H1 (cell line): ENCODE data around the gene PDK2. TPM values are rescaled to one million over a fixed set of nuclear protein-coding genes. Genes with fewer than 3 reads are reported as not detected.

Experiments
- CTCF ChIA-PET: fragments of 300-600 bp; sonication (Branson Sonifier 250); formaldehyde crosslinking; loops from one replicate; lab custom pipeline; 2021; ENCODE audit not compliant: partially characterized antibody; lab: Charles Lee
- POLR2A ChIA-PET: fragments of 300-600 bp; sonication (Branson Sonifier 250); formaldehyde crosslinking; loops from one replicate; lab custom pipeline; 2021; ENCODE audit warnings: inconsistent platforms; ENCODE audit not compliant: partially characterized antibody; lab: Charles Lee
- DNase-seq, 2 experiments: peaks; one replicate each; pipeline versions ENCODE4 v3.0.0 to v3.0.0-alpha.2; 2010 to 2022; ENCODE audit warnings: low spot score in 2 of 2, low read depth in 1 of 2, mixed read lengths in 1 of 2
- FAIRE-seq: peaks from 2 replicates; lab custom pipeline; 2011; peaks lifted over from hg19 to GRCh38; lab: Jason Lieb, UNC
- H2AFZ ChIP-seq: 2 replicates; pipeline ENCODE4 v1.8.1; 2012; ENCODE audit warnings: low read length, inconsistent platforms
- H2AK5ac ChIP-seq: 2 replicates; pipeline ENCODE4 v1.6.1; 2013; ENCODE audit warnings: low read depth, low read length
- H2BK120ac ChIP-seq: replicated peaks from 2 replicates; pipeline ENCODE3; 2013; ENCODE audit warnings: low read depth, low read length, inconsistent platforms
- H2BK12ac ChIP-seq: 2 replicates; pipeline ENCODE4 v1.6.1; 2013; ENCODE audit warnings: low read depth, low read length
- H2BK15ac ChIP-seq: 2 replicates; pipeline ENCODE4 v1.6.1; 2013; ENCODE audit warnings: low read length
- H2BK20ac ChIP-seq: 2 replicates; pipeline ENCODE4 v1.6.1; 2013; ENCODE audit warnings: low read length
- H2BK5ac ChIP-seq: 2 replicates; pipeline ENCODE4 v1.6.1; 2013; ENCODE audit warnings: low read depth, low read length
- H3K14ac ChIP-seq: 2 replicates; pipeline ENCODE4 v1.6.1; 2013; ENCODE audit warnings: inconsistent platforms; ENCODE audit not compliant: insufficient read length
- H3K18ac ChIP-seq: 2 replicates; pipeline ENCODE4 v1.6.1; 2013; ENCODE audit warnings: low read length; ENCODE audit errors: extremely low read depth
- H3K23ac ChIP-seq: 2 replicates; pipeline ENCODE4 v1.6.1; 2013; ENCODE audit warnings: inconsistent platforms; ENCODE audit not compliant: insufficient read length
- H3K23me2 ChIP-seq: 2 replicates; pipeline ENCODE4 v1.6.1; 2013; ENCODE audit warnings: low read depth, low read length
- H3K27ac ChIP-seq: 2 replicates; pipeline ENCODE4 v1.6.1; 2011; ENCODE audit warnings: low read depth, low read length, inconsistent platforms
- H3K27me3 ChIP-seq, 4 experiments: replicated peaks in 1 of 4; 1 replicate in 1 of 4; 2 replicates in 3 of 4; pipeline versions ENCODE4 v1.6.1 to v1.8.1; 2011 to 2013; ENCODE audit warnings: low read length in 3 of 4, mild to moderate bottlenecking in 3 of 4, inconsistent platforms in 2 of 4, mixed read lengths in 2 of 4, moderate library complexity in 1 of 4; ENCODE audit not compliant: control insufficient read depth in 3 of 4, insufficient read depth in 3 of 4; ENCODE audit errors: extremely low read depth in 1 of 4
- H3K36me3 ChIP-seq, 4 experiments: 2 replicates each; pipeline versions ENCODE4 v1.6.1 to v1.8.1; 2011 to 2013; ENCODE audit warnings: mild to moderate bottlenecking in 4 of 4, low read length in 3 of 4, moderate library complexity in 2 of 4, control low read depth in 1 of 4, inconsistent platforms in 1 of 4; ENCODE audit not compliant: insufficient read depth in 4 of 4, control insufficient read depth in 2 of 4
- H3K4ac ChIP-seq: replicated peaks from 2 replicates; pipeline ENCODE3; 2013; ENCODE audit warnings: low read length, low read depth, mixed read lengths, inconsistent platforms; ENCODE audit not compliant: insufficient read length
- H3K4me1 ChIP-seq, 4 experiments: replicated peaks in 1 of 4; 1 replicate in 1 of 4; 2 replicates in 3 of 4; pipeline versions ENCODE4 v1.6.1 to v1.8.1; 2011 to 2013; ENCODE audit warnings: low read length in 3 of 4, inconsistent platforms in 2 of 4, mixed read lengths in 1 of 4; ENCODE audit not compliant: insufficient read depth in 4 of 4, control insufficient read depth in 3 of 4
- H3K4me2 ChIP-seq, 2 experiments: 2 replicates each; pipeline versions ENCODE4 v1.6.1 to v1.8.1; 2011 to 2013; ENCODE audit warnings: low read depth in 2 of 2, low read length in 2 of 2, control low read depth in 1 of 2, inconsistent platforms in 1 of 2, mild to moderate bottlenecking in 1 of 2; ENCODE audit not compliant: insufficient read depth in 1 of 2
- H3K4me3 ChIP-seq, 4 experiments: fragments of 200-600, 300-600 bp in 1 of 4; sonication (generic), shearing (Covaris generic), sonication (Bioruptor Twin) in 1 of 4; 2 replicates each; pipeline versions ENCODE4 v1.5.1 to v1.8.1; 2011 to 2016; ENCODE audit warnings: low read length in 4 of 4, low read depth in 3 of 4, control low read depth in 2 of 4, inconsistent platforms in 2 of 4, mild to moderate bottlenecking in 2 of 4, mixed read lengths in 1 of 4, moderate library complexity in 1 of 4; ENCODE audit not compliant: insufficient read depth in 2 of 4; ENCODE audit errors: extremely low read depth in 1 of 4
- H3K56ac ChIP-seq: replicated peaks from 2 replicates; pipeline ENCODE3; 2013; ENCODE audit warnings: low read depth, mild to moderate bottlenecking, mixed read lengths, low read length, inconsistent platforms; ENCODE audit not compliant: insufficient read length
- H3K79me1 ChIP-seq: 2 replicates; pipeline ENCODE4 v1.6.1; 2013; ENCODE audit warnings: low read depth, low read length, control low read depth
- H3K79me2 ChIP-seq, 2 experiments: 2 replicates each; pipeline versions ENCODE4 v1.6.1 to v1.8.1; 2012 to 2013; ENCODE audit warnings: low read length in 2 of 2, mild to moderate bottlenecking in 2 of 2, inconsistent platforms in 1 of 2; ENCODE audit not compliant: insufficient read depth in 2 of 2, control insufficient read depth in 1 of 2
- H3K9ac ChIP-seq, 4 experiments: replicated peaks in 1 of 4; 1 replicate in 1 of 4; 2 replicates in 3 of 4; pipeline versions ENCODE4 v1.6.1 to v1.8.1; 2011 to 2013; ENCODE audit warnings: low read depth in 3 of 4, low read length in 3 of 4, control low read depth in 2 of 4, mild to moderate bottlenecking in 2 of 4, moderate library complexity in 2 of 4, inconsistent platforms in 1 of 4; ENCODE audit errors: extremely low read depth in 1 of 4
- H3K9me3 ChIP-seq, 2 experiments: 2 replicates each; pipeline versions ENCODE4 v1.6.1 to v1.8.1; 2012 to 2013; ENCODE audit warnings: mild to moderate bottlenecking in 2 of 2, moderate library complexity in 2 of 2, control low read depth in 1 of 2, inconsistent platforms in 1 of 2, low read depth in 1 of 2, low read length in 1 of 2, mixed read lengths in 1 of 2; ENCODE audit not compliant: insufficient read depth in 2 of 2
- H4K20me1 ChIP-seq, 2 experiments: replicated peaks in 1 of 2; 2 replicates each; pipeline versions ENCODE3 to v1.8.1; 2011 to 2013; ENCODE audit warnings: inconsistent platforms in 2 of 2, low read length in 2 of 2, mild to moderate bottlenecking in 1 of 2; ENCODE audit not compliant: insufficient read depth in 2 of 2, control insufficient read depth in 1 of 2
- H4K5ac ChIP-seq: 2 replicates; pipeline ENCODE4 v1.6.1; 2013; ENCODE audit warnings: low read length, low read depth, mixed read lengths, inconsistent platforms; ENCODE audit not compliant: insufficient read length
- H4K8ac ChIP-seq: 2 replicates; pipeline ENCODE4 v1.8.0; 2013; ENCODE audit warnings: mild to moderate bottlenecking, moderate library complexity, low read length, inconsistent platforms; ENCODE audit not compliant: insufficient read depth; ENCODE audit errors: extremely low read depth
- H4K91ac ChIP-seq: replicated peaks from 2 replicates; pipeline ENCODE3; 2013; ENCODE audit warnings: low read length, mixed read lengths, inconsistent platforms; ENCODE audit not compliant: insufficient read length
- BCL11A ChIP-seq, 2 experiments: IDR thresholded peaks; one replicate each; pipeline ENCODE4 v1.6.1; 2011; ENCODE audit warnings: low read depth in 2 of 2, low read length in 2 of 2, mild to moderate bottlenecking in 2 of 2
- E2F6 ChIP-seq: IDR thresholded peaks from 2 replicates; pipeline ENCODE4 v1.6.1; 2012; ENCODE audit warnings: inconsistent platforms
- HDAC2 ChIP-seq, 2 experiments: fragments of 300-600 bp in 1 of 2; sonication (generic) in 1 of 2; IDR thresholded peaks; 2 replicates each; pipeline ENCODE4 v1.6.1; 2011 to 2012; ENCODE audit warnings: low read depth in 2 of 2, low read length in 2 of 2, mild to moderate bottlenecking in 2 of 2, moderate library complexity in 2 of 2, borderline replicate concordance in 1 of 2, inconsistent platforms in 1 of 2
- KDM1A ChIP-seq: fragments of 200-600, 300-600 bp; sonication (generic); IDR thresholded peaks from 2 replicates; pipeline ENCODE4 v1.7.1; 2016; ENCODE audit warnings: mild to moderate bottlenecking, low read length, borderline replicate concordance
- NANOG ChIP-seq: IDR thresholded peaks from 2 replicates; pipeline ENCODE4 v1.6.1; 2011; ENCODE audit warnings: low read length, low read depth, mild to moderate bottlenecking, inconsistent platforms; ENCODE audit not compliant: insufficient read depth, poor library complexity, severe bottlenecking
- SAP30 ChIP-seq: fragments of 300-600 bp; sonication (generic); IDR thresholded peaks from 2 replicates; pipeline ENCODE4 v1.7.1; 2012; ENCODE audit warnings: low read length, moderate library complexity, mild to moderate bottlenecking, inconsistent platforms; ENCODE audit not compliant: insufficient read depth, insufficient replicate concordance
- YY1 ChIP-seq: IDR thresholded peaks from 2 replicates; pipeline ENCODE4 v1.6.1; 2011; ENCODE audit warnings: low read depth, mild to moderate bottlenecking, low read length
- WGBS, 2 experiments: shearing (Covaris generic) in 1 of 2; methylation state at CpG; one replicate each; pipeline versions ENCODE4 v1.1.6 to v1.1.7; 2013 to 2015; ENCODE audit warnings: low lambda C conversion rate in 2 of 2, mixed read lengths in 2 of 2, inconsistent platforms in 1 of 2, low coverage in 1 of 2, missing lambda C conversion rate in 1 of 2; ENCODE audit not compliant: insufficient replicate concordance in 2 of 2, insufficient coverage in 1 of 2, insufficient read length in 1 of 2; ENCODE audit errors: extremely low coverage in 1 of 2, missing lambda C conversion rate in 1 of 2; 5-methylcytosine and 5-hydroxymethylcytosine counted together
- polyA plus RNA-seq, 7 experiments: library from polyadenylated mRNA; depleted of rRNA in 3 of 7; stranded (reverse) in 5 of 7; unstranded in 2 of 7; fragments of >200 nt in 5 of 7; fragments of 200-250 nt in 2 of 7; gene quantifications; 1 replicate in 5 of 7; 2 replicates in 1 of 7; 4 replicates in 1 of 7; pipeline versions ENCODE4 v1.2.1 to v1.2.3, GENCODE V29; 2011 to 2013; ENCODE audit warnings: missing spikeins in 2 of 7, mixed read lengths in 2 of 7
- total RNA-seq: library from RNA; stranded (reverse); fragmentation: NEBNext Ultra II Directional; extraction: Animal tissue kit (Norgen Biotek cat#: 25700); gene quantifications from 2 replicates; pipeline ENCODE4 v1.2.1, GENCODE V29; 2021
- TF ChIP-seq, protein P1 (sequence below): IDR thresholded peaks from 2 replicates; pipeline ENCODE4 v1.6.1; 2012; ENCODE audit warnings: low read length, inconsistent platforms

PDK2 gene
- total and polyA plus RNA-seq, 2 of the 8 experiments (the other 6 are each of a cell fraction or from before 2014, with no cell fraction given), result 18.3 to 121 TPM

GRCh38 chr17:50144355-50144754, 49.2 kb downstream of the PDK2 start:
- Histone ChIP-seq H3K27ac (no peak overlapping the region), H3K4me2 (no peak overlapping the region), H3K79me2 (no peaks in the 10 kb centered on the region; a peak in 1 of 4 replicates), H3K4me3 (no peak overlapping the region), H3K27me3 (peaks cover 0 to 4% (median 4%) of the 10 kb centered on the region in 4 experiments; a peak in 5 of 7 replicates), H3K4ac (no peak overlapping the region), H2AFZ (no peak overlapping the region), H3K23me2 (peaks cover 7% of the 10 kb centered on the region), H3K18ac (no peak overlapping the region), H3K9ac (no peak overlapping the region), H3K4me1 (peaks cover 0 to 30% (median 11%) of the 10 kb centered on the region in 4 experiments; a peak in 6 of 7 replicates), H4K5ac (no peak overlapping the region), H2BK20ac (no peak overlapping the region), H3K56ac (no peak overlapping the region), H4K20me1 (peaks cover 12 to 16% of the 10 kb centered on the region in 2 experiments), H4K91ac (no peak overlapping the region), H2BK5ac (no peak overlapping the region; the same call in 1 of the 2 replicates), H2BK15ac (no peak overlapping the region), H3K9me3 (no peaks in the 10 kb centered on the region), H3K23ac (no peak overlapping the region), H3K14ac (no peak overlapping the region), H2BK120ac (no peak overlapping the region), H2BK12ac (no peak overlapping the region), H3K36me3 (peaks cover 0 to 6% (median 2%) of the 10 kb centered on the region in 4 experiments; a peak in 2 of 8 replicates), H4K8ac (no peak overlapping the region), H2AK5ac (no peak overlapping the region; the same call in 1 of the 2 replicates), H3K79me1 (peaks cover 8% of the 10 kb centered on the region)
- WGBS, 2 experiments, result 85% methylated on average over 6 of the region's 6 CpGs; no CpG with 5 or more reads in 1 of the 2 experiments
- ChIA-PET CTCF (interaction anchor here (0.8 to 21.6 kb wide), 8 partner anchors 5 to 152 kb away, joined by 3 to 299 read pairs (median 32); partner anchors contain the start of genes PDK2, PPP1R9B, SAMD14 and SGCA), POLR2A (interaction anchor here (1.4 kb wide), 1 partner anchor 16 kb away, joined by 4 read pairs; no protein-coding TSS in a partner anchor)
- DNase-seq (no peak), FAIRE-seq (no peak)
- TF ChIP-seq SAP30 (no peak), HDAC2 (IDR thresholded peaks at IDR 0.05; ENCODE audit: borderline replicate concordance in 1 of 2, low read depth in 2 of 2, low read length in 2 of 2) (no peak), YY1 (no peak), BCL11A (IDR thresholded peaks at IDR 0.05; ENCODE audit: low read depth in 2 of 2, low read length in 2 of 2) (no peak), NANOG (no peak), KDM1A (no peak), E2F6 (no peak)
- TF ChIP-seq, protein P1, sequence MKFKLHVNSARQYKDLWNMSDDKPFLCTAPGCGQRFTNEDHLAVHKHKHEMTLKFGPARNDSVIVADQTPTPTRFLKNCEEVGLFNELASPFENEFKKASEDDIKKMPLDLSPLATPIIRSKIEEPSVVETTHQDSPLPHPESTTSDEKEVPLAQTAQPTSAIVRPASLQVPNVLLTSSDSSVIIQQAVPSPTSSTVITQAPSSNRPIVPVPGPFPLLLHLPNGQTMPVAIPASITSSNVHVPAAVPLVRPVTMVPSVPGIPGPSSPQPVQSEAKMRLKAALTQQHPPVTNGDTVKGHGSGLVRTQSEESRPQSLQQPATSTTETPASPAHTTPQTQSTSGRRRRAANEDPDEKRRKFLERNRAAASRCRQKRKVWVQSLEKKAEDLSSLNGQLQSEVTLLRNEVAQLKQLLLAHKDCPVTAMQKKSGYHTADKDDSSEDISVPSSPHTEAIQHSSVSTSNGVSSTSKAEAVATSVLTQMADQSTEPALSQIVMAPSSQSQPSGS, result no peak
